Loucy (cell line): ENCODE results near the gene PDGFA.

Experiments
- H2AFZ ChIP-seq: fragments of 200-600 bp; sonication (generic); 2 replicates; pipeline ENCODE4 v1.6.0; 2016; ENCODE audit warnings: antibody characterized with exemption, mild to moderate bottlenecking, low read length, moderate library complexity
- H3F3A ChIP-seq: fragments of 200-600 bp; 2 replicates; pipeline ENCODE4 v1.6.0; 2016; ENCODE audit warnings: antibody characterized with exemption, low read depth, mild to moderate bottlenecking
- H3K27me3 ChIP-seq: fragments of 200-600 bp; sonication (generic); 2 replicates; pipeline ENCODE4 v1.6.1; 2014; ENCODE audit warnings: low read length, mild to moderate bottlenecking; ENCODE audit not compliant: insufficient read depth, poor library complexity, severe bottlenecking
- H3K36me3 ChIP-seq: fragments of 200-600 bp; sonication (generic); 2 replicates; pipeline ENCODE4 v1.6.1; 2016; ENCODE audit warnings: low read length; ENCODE audit not compliant: insufficient read depth
- H3K4me1 ChIP-seq: fragments of 200-600 bp; sonication (generic); 2 replicates; pipeline ENCODE4 v1.5.1; 2014; ENCODE audit warnings: low read length, mild to moderate bottlenecking; ENCODE audit not compliant: insufficient read depth, poor library complexity, severe bottlenecking
- H3K4me2 ChIP-seq: fragments of 200-600 bp; sonication (generic); 2 replicates; pipeline ENCODE4 v1.6.0; 2014; ENCODE audit warnings: antibody characterized with exemption, low read length, low read depth, mild to moderate bottlenecking; ENCODE audit not compliant: poor library complexity, severe bottlenecking
- H3K4me3 ChIP-seq: fragments of 200-600 bp; sonication (generic); 2 replicates; pipeline ENCODE4 v1.5.1; 2014; ENCODE audit warnings: low read length, mild to moderate bottlenecking, mixed read lengths; ENCODE audit not compliant: poor library complexity, severe bottlenecking
- H3K79me2 ChIP-seq: fragments of 200-600 bp; sonication (generic); 2 replicates; pipeline ENCODE4 v1.6.1; 2014; ENCODE audit warnings: low read length; ENCODE audit not compliant: insufficient read depth
- H3K9ac ChIP-seq: fragments of 200-600 bp; sonication (generic); 2 replicates; pipeline ENCODE4 v1.6.0; 2014; ENCODE audit warnings: mild to moderate bottlenecking, low read depth, low read length, moderate library complexity; ENCODE audit not compliant: poor library complexity, severe bottlenecking
- H3K9me2 ChIP-seq: fragments of 200-600 bp; sonication (generic); replicated peaks from 2 replicates; pipeline ENCODE4 v1.6.1; 2016; ENCODE audit warnings: low read depth, low read length, mixed read lengths
- H3K9me3 ChIP-seq: fragments of 200-600 bp; sonication (generic); 2 replicates; pipeline ENCODE4 v1.6.1; 2014; ENCODE audit warnings: mild to moderate bottlenecking, antibody characterized with exemption, low read length, low read depth; ENCODE audit not compliant: insufficient read depth
- H4K20me1 ChIP-seq: fragments of 200-600 bp; sonication (generic); 2 replicates; pipeline ENCODE4 v1.6.0; 2014; ENCODE audit warnings: antibody characterized with exemption, low read length, mild to moderate bottlenecking; ENCODE audit not compliant: insufficient read depth, poor library complexity, severe bottlenecking
- EZH2phosphoT487 ChIP-seq: fragments of 200-600 bp; IDR thresholded peaks from 2 replicates; pipeline ENCODE4 v1.6.1; 2018; ENCODE audit warnings: antibody characterized with exemption, mild to moderate bottlenecking, moderate library complexity, borderline replicate concordance
- TF ChIP-seq, protein P1 (sequence below): fragments of 200-600 bp; sonication (generic); conservative IDR thresholded peaks from 2 replicates; pipeline ENCODE4 v1.5.1; 2014; ENCODE audit warnings: mild to moderate bottlenecking, antibody characterized with exemption, low read length

PDGFA gene

GRCh38 chr7:550881-551614 lies 31.4 kb upstream of the PDGFA start:
- Histone ChIP-seq H3K9ac (no peak overlapping the region), H3F3A (no peaks in the 10 kb centered on the region)

DNA sequence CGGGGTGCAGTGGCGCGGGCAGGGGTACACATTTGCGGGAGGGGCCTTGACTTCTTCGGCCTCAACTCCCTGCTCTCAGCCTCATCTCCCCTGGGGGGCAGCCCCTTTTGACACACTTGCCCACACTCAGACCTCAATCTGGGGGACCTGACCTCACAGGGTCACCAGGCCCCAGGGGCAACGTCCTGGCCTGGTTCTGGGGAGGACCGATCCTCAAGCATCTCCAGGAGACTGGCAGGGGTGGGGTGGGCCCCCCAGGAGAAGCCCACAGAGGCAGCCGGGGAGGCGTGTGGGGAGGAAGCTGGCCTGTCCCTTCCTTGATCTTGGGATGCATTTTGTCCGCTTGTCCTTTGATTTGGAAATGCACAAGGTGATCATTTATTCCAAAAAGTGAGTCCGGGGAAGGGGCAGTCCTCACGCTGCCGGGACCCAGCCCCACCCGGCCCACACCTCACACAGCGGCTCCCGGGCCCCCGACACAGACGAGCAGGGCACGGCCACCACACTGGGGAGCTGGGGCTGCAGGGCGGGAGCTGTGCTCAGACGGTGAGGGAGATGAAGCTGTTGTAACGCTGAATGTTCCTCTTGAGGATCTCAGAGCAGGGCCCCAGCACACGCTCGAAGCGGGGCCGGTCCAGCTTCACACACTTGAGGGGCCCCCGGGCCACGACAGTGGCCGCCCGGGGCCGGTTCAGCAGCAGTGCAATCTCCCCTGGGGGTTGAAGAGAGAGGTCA lies 30.4 kb upstream of the PDGFA start:
- H3K79me2 ChIP-seq = no peaks in the 10 kb centered on the region
- no peak overlapping the region for H2AFZ ChIP-seq

More at GRCh38 chr7:550881-551614, 31.4 kb upstream of the PDGFA start:
- Histone ChIP-seq H4K20me1 (no peaks in the 10 kb centered on the region), H3K79me2 (no peaks in the 10 kb centered on the region), H3K4me2 (no peak overlapping the region), H3K9me2 (no peaks in the 10 kb centered on the region), H3K27me3 (no peaks in the 10 kb centered on the region), H3K4me1 (no peaks in the 10 kb centered on the region), H2AFZ (no peak overlapping the region), H3K36me3 (no peaks in the 10 kb centered on the region), H3K4me3 (no peak overlapping the region), H3K9me3 (peaks cover 3% of the 10 kb centered on the region; the same call in 1 of the 2 replicates)
- TF ChIP-seq, protein P1, sequence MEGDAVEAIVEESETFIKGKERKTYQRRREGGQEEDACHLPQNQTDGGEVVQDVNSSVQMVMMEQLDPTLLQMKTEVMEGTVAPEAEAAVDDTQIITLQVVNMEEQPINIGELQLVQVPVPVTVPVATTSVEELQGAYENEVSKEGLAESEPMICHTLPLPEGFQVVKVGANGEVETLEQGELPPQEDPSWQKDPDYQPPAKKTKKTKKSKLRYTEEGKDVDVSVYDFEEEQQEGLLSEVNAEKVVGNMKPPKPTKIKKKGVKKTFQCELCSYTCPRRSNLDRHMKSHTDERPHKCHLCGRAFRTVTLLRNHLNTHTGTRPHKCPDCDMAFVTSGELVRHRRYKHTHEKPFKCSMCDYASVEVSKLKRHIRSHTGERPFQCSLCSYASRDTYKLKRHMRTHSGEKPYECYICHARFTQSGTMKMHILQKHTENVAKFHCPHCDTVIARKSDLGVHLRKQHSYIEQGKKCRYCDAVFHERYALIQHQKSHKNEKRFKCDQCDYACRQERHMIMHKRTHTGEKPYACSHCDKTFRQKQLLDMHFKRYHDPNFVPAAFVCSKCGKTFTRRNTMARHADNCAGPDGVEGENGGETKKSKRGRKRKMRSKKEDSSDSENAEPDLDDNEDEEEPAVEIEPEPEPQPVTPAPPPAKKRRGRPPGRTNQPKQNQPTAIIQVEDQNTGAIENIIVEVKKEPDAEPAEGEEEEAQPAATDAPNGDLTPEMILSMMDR = no peak
- no peak for TF ChIP-seq EZH2phosphoT487

GRCh38 chr7:549066-549890 lies 29.6 kb upstream of the PDGFA start:
- Histone ChIP-seq H3K4me3 (no peak overlapping the region), H2AFZ (no peak overlapping the region), H3K4me1 (no peaks in the 10 kb centered on the region), H4K20me1 (no peaks in the 10 kb centered on the region), H3K9ac (no peak overlapping the region), H3K79me2 (no peaks in the 10 kb centered on the region), H3K9me3 (no peaks in the 10 kb centered on the region; the same call in 1 of the 2 replicates), H3F3A (no peaks in the 10 kb centered on the region), H3K9me2 (no peaks in the 10 kb centered on the region), H3K27me3 (no peaks in the 10 kb centered on the region), H3K36me3 (no peaks in the 10 kb centered on the region), H3K4me2 (no peak overlapping the region)
- no peak for TF ChIP-seq EZH2phosphoT487
- TF ChIP-seq, protein P1 = no peak

More for the DNA sequence above, 30.4 kb upstream of the PDGFA start:
- H3K27me3 ChIP-seq = no peaks in the 10 kb centered on the region
- peaks cover 3% of the 10 kb centered on the region; the same call in 1 of the 2 replicates for H3K9me3 ChIP-seq
- TF ChIP-seq EZH2phosphoT487 = no peak
- TF ChIP-seq, protein P1 = no peak
- no peaks in the 10 kb centered on the region for H4K20me1 ChIP-seq
- H3K36me3 ChIP-seq = no peaks in the 10 kb centered on the region
- no peak overlapping the region for H3K9ac ChIP-seq
- no peaks in the 10 kb centered on the region for H3K9me2 ChIP-seq
- H3K4me3 ChIP-seq = no peak overlapping the region
- H3K4me2 ChIP-seq = no peak overlapping the region
- no peaks in the 10 kb centered on the region for H3F3A ChIP-seq
- no peaks in the 10 kb centered on the region for H3K4me1 ChIP-seq
